ENCODE measurements around the gene BMF. TPM values are rescaled to one million over a fixed set of nuclear protein-coding genes. Genes with fewer than 3 reads are reported as not detected.
A peak's percentile ranks its signal among the peaks of the same experiment; 100 is the strongest.

BMF gene
- polyA plus RNA-seq, 1 donor from 2014 or later = 5.8 TPM

DNA sequence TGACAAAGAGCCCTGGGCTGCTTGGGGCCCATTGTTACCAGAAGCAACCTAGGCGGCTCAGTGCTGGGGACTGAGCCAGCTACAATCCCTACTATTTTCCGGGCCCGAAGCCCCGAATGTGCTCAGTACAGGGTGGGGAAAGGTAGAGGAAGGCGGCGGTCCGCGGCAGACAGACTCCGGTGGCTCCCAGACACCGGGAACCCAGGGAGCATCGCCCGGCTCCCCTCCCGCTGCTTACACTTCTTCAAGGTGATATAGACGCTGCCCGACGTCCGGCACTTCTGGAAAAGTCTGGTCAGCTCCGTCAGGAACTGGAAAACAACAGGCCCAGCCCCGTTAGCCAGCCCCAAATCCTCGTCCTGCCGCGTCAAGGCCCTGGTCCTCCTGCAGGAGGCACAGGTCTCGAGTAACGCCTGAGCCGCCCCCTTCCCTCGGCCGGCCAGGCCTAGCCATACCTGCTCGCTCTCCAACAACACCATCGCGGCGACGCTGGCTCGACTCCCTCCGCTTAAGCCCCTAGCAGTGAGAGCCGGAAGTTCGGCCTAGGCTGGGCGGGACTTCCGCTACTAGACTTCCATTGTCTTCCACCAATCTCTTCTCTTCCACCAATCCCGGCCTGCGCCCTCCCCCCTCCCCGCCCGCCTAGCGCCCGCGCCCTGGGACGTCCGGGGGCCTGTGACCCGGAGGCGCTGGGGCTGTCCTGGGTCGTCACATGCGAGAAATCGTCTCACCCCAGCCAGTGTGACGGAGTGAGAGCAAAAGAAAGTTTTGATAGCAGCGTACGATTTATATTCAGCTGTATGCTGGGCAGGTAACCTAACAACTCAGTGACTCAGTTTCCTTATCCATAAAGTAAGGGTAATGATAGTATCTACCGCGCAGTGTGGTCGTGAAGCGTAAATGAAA lies 69.8 kb downstream of the BMF start, which contains the start of gene SRP14:
TSS of gene SRP14 (minus strand) at position 544 of the 906 bp plus-strand sequence. CDS start at position 479, 65 bp downstream.
- no peaks in the 10 kb centered on the region for H3K27me3 ChIP-seq (ENCODE audit: insufficient read depth, low read depth, low read length)
- peak within 1 kb of the TSS; percentile 95 for H3K9ac ChIP-seq (ENCODE audit: low read length)
- no peaks in the 10 kb centered on the region for H3K9me3 ChIP-seq (ENCODE audit: low read length)
- H3K27ac ChIP-seq (ENCODE audit: low read length) = peak within 1 kb of the TSS; percentile 92
- TF ChIP-seq, protein P1, sequence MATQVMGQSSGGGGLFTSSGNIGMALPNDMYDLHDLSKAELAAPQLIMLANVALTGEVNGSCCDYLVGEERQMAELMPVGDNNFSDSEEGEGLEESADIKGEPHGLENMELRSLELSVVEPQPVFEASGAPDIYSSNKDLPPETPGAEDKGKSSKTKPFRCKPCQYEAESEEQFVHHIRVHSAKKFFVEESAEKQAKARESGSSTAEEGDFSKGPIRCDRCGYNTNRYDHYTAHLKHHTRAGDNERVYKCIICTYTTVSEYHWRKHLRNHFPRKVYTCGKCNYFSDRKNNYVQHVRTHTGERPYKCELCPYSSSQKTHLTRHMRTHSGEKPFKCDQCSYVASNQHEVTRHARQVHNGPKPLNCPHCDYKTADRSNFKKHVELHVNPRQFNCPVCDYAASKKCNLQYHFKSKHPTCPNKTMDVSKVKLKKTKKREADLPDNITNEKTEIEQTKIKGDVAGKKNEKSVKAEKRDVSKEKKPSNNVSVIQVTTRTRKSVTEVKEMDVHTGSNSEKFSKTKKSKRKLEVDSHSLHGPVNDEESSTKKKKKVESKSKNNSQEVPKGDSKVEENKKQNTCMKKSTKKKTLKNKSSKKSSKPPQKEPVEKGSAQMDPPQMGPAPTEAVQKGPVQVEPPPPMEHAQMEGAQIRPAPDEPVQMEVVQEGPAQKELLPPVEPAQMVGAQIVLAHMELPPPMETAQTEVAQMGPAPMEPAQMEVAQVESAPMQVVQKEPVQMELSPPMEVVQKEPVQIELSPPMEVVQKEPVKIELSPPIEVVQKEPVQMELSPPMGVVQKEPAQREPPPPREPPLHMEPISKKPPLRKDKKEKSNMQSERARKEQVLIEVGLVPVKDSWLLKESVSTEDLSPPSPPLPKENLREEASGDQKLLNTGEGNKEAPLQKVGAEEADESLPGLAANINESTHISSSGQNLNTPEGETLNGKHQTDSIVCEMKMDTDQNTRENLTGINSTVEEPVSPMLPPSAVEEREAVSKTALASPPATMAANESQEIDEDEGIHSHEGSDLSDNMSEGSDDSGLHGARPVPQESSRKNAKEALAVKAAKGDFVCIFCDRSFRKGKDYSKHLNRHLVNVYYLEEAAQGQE (IDR thresholded peaks at IDR 0.05; ENCODE audit: borderline replicate concordance) = peak; percentile 86
- TF ChIP-seq TAF1 (IDR thresholded peaks at IDR 0.05; ENCODE audit: low read depth) (peak; percentile 63), MXI1 (conservative IDR thresholded peaks at IDR 0.05; ENCODE audit: poor library complexity, severe bottlenecking) (peak; percentile 54), POLR2AphosphoS5 (IDR thresholded peaks at IDR 0.05) (peak; percentile 99), RAD21 (conservative IDR thresholded peaks at IDR 0.05) (no peak), EP300 (conservative IDR thresholded peaks at IDR 0.05; ENCODE audit: poor library complexity, severe bottlenecking) (peak; percentile 37), SMC3 (conservative IDR thresholded peaks at IDR 0.05; ENCODE audit: poor library complexity) (peak; percentile 51), EZH2 (IDR thresholded peaks at IDR 0.05; ENCODE audit: borderline replicate concordance, insufficient read depth, low read length, poor library complexity, severe bottlenecking) (no peak)
- TF ChIP-seq, protein P2, sequence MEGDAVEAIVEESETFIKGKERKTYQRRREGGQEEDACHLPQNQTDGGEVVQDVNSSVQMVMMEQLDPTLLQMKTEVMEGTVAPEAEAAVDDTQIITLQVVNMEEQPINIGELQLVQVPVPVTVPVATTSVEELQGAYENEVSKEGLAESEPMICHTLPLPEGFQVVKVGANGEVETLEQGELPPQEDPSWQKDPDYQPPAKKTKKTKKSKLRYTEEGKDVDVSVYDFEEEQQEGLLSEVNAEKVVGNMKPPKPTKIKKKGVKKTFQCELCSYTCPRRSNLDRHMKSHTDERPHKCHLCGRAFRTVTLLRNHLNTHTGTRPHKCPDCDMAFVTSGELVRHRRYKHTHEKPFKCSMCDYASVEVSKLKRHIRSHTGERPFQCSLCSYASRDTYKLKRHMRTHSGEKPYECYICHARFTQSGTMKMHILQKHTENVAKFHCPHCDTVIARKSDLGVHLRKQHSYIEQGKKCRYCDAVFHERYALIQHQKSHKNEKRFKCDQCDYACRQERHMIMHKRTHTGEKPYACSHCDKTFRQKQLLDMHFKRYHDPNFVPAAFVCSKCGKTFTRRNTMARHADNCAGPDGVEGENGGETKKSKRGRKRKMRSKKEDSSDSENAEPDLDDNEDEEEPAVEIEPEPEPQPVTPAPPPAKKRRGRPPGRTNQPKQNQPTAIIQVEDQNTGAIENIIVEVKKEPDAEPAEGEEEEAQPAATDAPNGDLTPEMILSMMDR (IDR thresholded peaks at IDR 0.05; ENCODE audit: poor library complexity, severe bottlenecking) = no peak
- H4K20me1 ChIP-seq (ENCODE audit: insufficient read depth) = no peaks in the 10 kb centered on the region
- no peaks in the 10 kb centered on the region for H3K9me2 ChIP-seq (ENCODE audit: insufficient read depth, low read length)
- peak within 1 kb of the TSS; percentile 99 for H3K4me3 ChIP-seq (ENCODE audit: low read length)
- H2AFZ ChIP-seq (ENCODE audit: low read depth, low read length) = peak within 1 kb of the TSS; percentile 95
- peaks cover 3% of the 10 kb centered on the region for H3F3A ChIP-seq (ENCODE audit: insufficient read depth, low read length, poor library complexity, severe bottlenecking)
- peaks cover 20% of the 10 kb centered on the region for H3K79me2 ChIP-seq (replicated peaks; ENCODE audit: insufficient read depth, low read length)
- peaks cover 6% of the 10 kb centered on the region for H3K36me3 ChIP-seq (ENCODE audit: insufficient read depth, low read length)
- H3K4me2 ChIP-seq (ENCODE audit: low read length) = peak within 1 kb of the TSS; percentile 99

DNA sequence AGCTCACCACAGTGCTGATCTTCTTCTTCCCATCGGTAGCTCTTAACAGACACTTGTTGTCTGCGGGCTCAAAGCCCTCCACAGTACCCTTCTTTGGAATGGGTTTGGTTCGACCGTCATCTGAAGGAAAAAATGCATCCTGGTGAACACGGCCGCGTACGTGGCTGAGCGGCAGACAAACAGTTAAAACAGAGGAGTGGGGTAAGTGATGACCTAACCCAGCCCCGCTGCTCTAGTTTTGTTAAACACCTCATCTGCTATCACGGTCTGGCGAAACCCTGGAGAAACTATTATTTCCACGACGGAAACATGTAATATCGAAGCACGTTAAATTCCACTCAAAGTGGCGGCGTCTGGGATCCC lies 70.4 kb downstream of the BMF start:
- H3K27me3 ChIP-seq (ENCODE audit: insufficient read depth, low read depth, low read length) = no peaks in the 10 kb centered on the region
- peaks cover 6% of the 10 kb centered on the region for H3K36me3 ChIP-seq (ENCODE audit: insufficient read depth, low read length)
- H3K9ac ChIP-seq (ENCODE audit: low read length) = peak overlapping the region; percentile 95
- H3K4me3 ChIP-seq (ENCODE audit: low read length) = peak overlapping the region; percentile 99
- H3K9me3 ChIP-seq (ENCODE audit: low read length) = no peaks in the 10 kb centered on the region
- no peaks in the 10 kb centered on the region for H4K20me1 ChIP-seq (ENCODE audit: insufficient read depth)
- H2AFZ ChIP-seq (ENCODE audit: low read depth, low read length) = peak overlapping the region; percentile 95
- no peak for TF ChIP-seq MXI1 (conservative IDR thresholded peaks at IDR 0.05; ENCODE audit: poor library complexity, severe bottlenecking)
- TF ChIP-seq RAD21 (conservative IDR thresholded peaks at IDR 0.05) = peak; percentile 31
- TF ChIP-seq POLR2AphosphoS5 (IDR thresholded peaks at IDR 0.05) = peak; percentile 43
- H3K9me2 ChIP-seq (ENCODE audit: insufficient read depth, low read length) = no peaks in the 10 kb centered on the region
- H3F3A ChIP-seq (ENCODE audit: insufficient read depth, low read length, poor library complexity, severe bottlenecking) = peaks cover 3% of the 10 kb centered on the region
- peaks cover 20% of the 10 kb centered on the region for H3K79me2 ChIP-seq (replicated peaks; ENCODE audit: insufficient read depth, low read length)
- H3K27ac ChIP-seq (ENCODE audit: low read length) = peak overlapping the region; percentile 92
- H3K4me2 ChIP-seq (ENCODE audit: low read length) = peak overlapping the region; percentile 99

Other genes starting within 250 kb of the BMF start
- gene GPR176, start 188.6 kb downstream of the BMF start, polyA plus RNA-seq = 8.3 and 9.8 TPM in 2 replicates
- gene EIF2AK4, start 174.8 kb downstream of the BMF start, polyA plus RNA-seq = 9.9 and 28.0 TPM in 2 replicates
- 385 and 490 TPM in 2 replicates for gene SRP14, start 69.7 kb downstream of the BMF start, polyA plus RNA-seq
- gene BUB1B, start 52.2 kb upstream of the BMF start, polyA plus RNA-seq = 39.3 and 50.0 TPM in 2 replicates
- gene PAK6, start 130.2 kb upstream of the BMF start, polyA plus RNA-seq = 32.4 and 38.9 TPM in 2 replicates
- 2.1 TPM in 1 of 2 replicates, not detected in the other for gene ANKRD63, start 174.2 kb upstream of the BMF start, polyA plus RNA-seq
- 7.4 and 9.2 TPM in 2 replicates for gene PLCB2, start 199.1 kb upstream of the BMF start, polyA plus RNA-seq
- 14.8 and 15.7 TPM in 2 replicates for gene INAFM2, start 214.8 kb upstream of the BMF start, polyA plus RNA-seq
- not detected in 2 replicates for gene CCDC9B, start 232.1 kb upstream of the BMF start, polyA plus RNA-seq
- not detected in 2 replicates for gene PHGR1, start 242.2 kb upstream of the BMF start, polyA plus RNA-seq
- 5.0 and 26.0 TPM in 2 replicates for gene DISP2, start 249.3 kb upstream of the BMF start, polyA plus RNA-seq